Heart right ventricle (tissue), 16 donors: ENCODE results near the gene PPBP. TPM values are rescaled to one million over a fixed set of nuclear protein-coding genes. Genes with fewer than 3 reads are reported as not detected.

Source experiments
- ATAC-seq, 8 donors: fragments of 200-7000 bp; cut with Tn5 transposase; one replicate each; pipeline ENCODE4 v1.9.1; 2020; ENCODE audit warnings: mild to moderate bottlenecking in 8 of 8, moderate library complexity in 8 of 8, moderate number of reproducible peaks in 1 of 8
- DNase-seq, 2 donors: peaks; one replicate each; pipeline ENCODE4 v3.0.0-alpha.2; 2020
- H3K27ac ChIP-seq, 10 donors: fragments of 200-600 bp; sonication (generic) in 2 of 10; one replicate each; pipeline versions ENCODE4 v1.5.0 to v1.8.0; 2020 to 2022; ENCODE audit warnings: mild to moderate bottlenecking in 3 of 10
- H3K27me3 ChIP-seq, 7 donors: fragments of 200-600 bp; one replicate each; pipeline ENCODE4 v1.8.0; 2021 to 2022; ENCODE audit warnings: mild to moderate bottlenecking in 2 of 7
- H3K36me3 ChIP-seq, 9 donors: fragments of 200-600 bp; sonication (generic) in 1 of 9; one replicate each; pipeline versions ENCODE4 v1.5.0 to v1.8.0; 2020 to 2022; ENCODE audit warnings: mild to moderate bottlenecking in 2 of 9
- H3K4me1 ChIP-seq, 9 donors: fragments of 200-600 bp; sonication (generic) in 1 of 9; one replicate each; pipeline versions ENCODE4 v1.5.0 to v1.8.0; 2020 to 2022; ENCODE audit warnings: mild to moderate bottlenecking in 4 of 9
- H3K4me3 ChIP-seq, 10 donors: fragments of 200-600 bp; sonication (generic) in 2 of 10; one replicate each; pipeline versions ENCODE4 v1.5.0 to v1.8.0; 2020 to 2022; ENCODE audit warnings: mild to moderate bottlenecking in 7 of 10, moderate library complexity in 2 of 10
- H3K9me3 ChIP-seq, 11 donors: fragments of 200-600 bp in 10 of 11; sonication (generic) in 2 of 11; one replicate each; pipeline versions ENCODE4 v1.5.0 to v1.8.0; 2013 to 2022; ENCODE audit warnings: mild to moderate bottlenecking in 2 of 11, control low read depth in 1 of 11, moderate library complexity in 1 of 11
- CTCF ChIP-seq, 9 donors: fragments of 200-600 bp; sonication (generic) in 2 of 9; IDR thresholded peaks; one replicate each; pipeline versions ENCODE4 v1.5.0 to v1.8.0; 2021 to 2022; ENCODE audit warnings: antibody characterized with exemption in 9 of 9, mild to moderate bottlenecking in 5 of 9, moderate library complexity in 1 of 9
- WGBS, 2 donors: extraction: QIAGEN DNeasy Blood & Tissue Kit; methylation state at CpG; one replicate each; pipeline ENCODE4 v1.1.7; 2013; ENCODE audit warnings: inconsistent platforms in 1 of 2; 5-methylcytosine and 5-hydroxymethylcytosine counted together
- intact Hi-C, 10 donors: fragments of 100-400 bp; cut with DNase I; formaldehyde crosslinking; loops; one replicate each; pipeline versions ENCODE4 v1.11.1 to v1.14.2; 2022
- polyA plus RNA-seq, 2 donors: library from polyadenylated mRNA; stranded (reverse); fragments of 200-250 nt; gene quantifications; one replicate each; pipeline ENCODE4 v1.2.3, GENCODE V29; 2013
- total RNA-seq, 10 donors: library from RNA; stranded (reverse); fragmentation: NEBNext Ultra II Directional in 3 of 10; extraction: Animal tissue kit (Norgen Biotek cat#: 25700) in 3 of 10; gene quantifications; one replicate each; pipeline versions ENCODE4 v1.2.1 to v1.2.4, GENCODE V29; 2021 to 2023
- donor health status: Arrhythmogenic right ventricular cardiomyopathy.
- donor health status: ischemic (EF 13 %, LVEDD 7.1; RV severe dilation, severe dysfunction).
- donor health status: healthy with polysubstance abuse.
- donor health status: DM: no; HTN: yes; CAD: no.
- donor health status: DM: no; HTN: no; CAD: no.
- donor health status: ischemic (EF 25% LVEDD 6.9; RV normal size, moderate dysfunction).
- donor health status: ischemic (EF 25% LVEDD 5.7; RV mildly dilated, moderate dysfunction).
- donor health status: healthy.
- donor health status: DM: yes; HTN: yes; CAD: no.
- donor health status: Ischemic cardiomyopathy.
- donor health status: ischemic (EF 35%, LVEDD 5.7; RV mildly dilated, moderate dysfunction).
- donor health status: nonischemic (EF 11% LVEDD 7.7; RV severe dilation, severe dysfunction).
- donor health status: DM: yes; HTN: yes; CAD: no.
- donor health status: PGD.
- donor health status: ischemic (EF 29% LVEDD 5.4; RV normal size, mild dysfunction).
- donor health status: nonischemic (EF 23%, LVEDD 6.1; RV moderate dilation, normal function).

PPBP gene
- total and polyA plus RNA-seq, 12 donors: 0.42 to 1.5 (median 0.54) TPM; not detected in 4

DNA sequence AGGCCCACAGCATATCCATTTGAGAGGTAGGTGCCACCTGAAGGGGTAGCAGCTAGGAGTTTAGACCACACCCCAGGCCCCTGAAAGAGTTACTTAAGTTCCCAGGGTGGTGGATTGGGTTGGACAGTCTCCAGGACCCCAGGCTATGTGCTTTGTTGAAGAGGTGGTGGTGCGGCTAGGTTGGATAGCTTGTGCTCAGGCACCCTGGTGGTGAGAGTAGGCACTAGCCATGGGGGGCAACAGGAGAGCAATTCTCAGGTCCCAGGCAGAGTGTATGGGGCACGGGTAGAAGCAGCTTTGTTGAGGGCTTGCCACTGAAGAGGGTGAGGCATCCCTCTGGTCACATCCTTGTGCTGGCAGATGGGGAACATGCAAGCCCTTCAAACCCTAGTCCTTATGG lies 11.8 kb downstream of the PPBP start:
- Histone ChIP-seq H3K36me3 (no peaks in the 10 kb centered on the region), H3K9me3 (peaks cover 0 to 48% (median 24%) of the 10 kb centered on the region in 11 donors), H3K4me1 (no peaks in the 10 kb centered on the region), H3K27me3 (peaks cover 0 to 10% (median 0%) of the 10 kb centered on the region in 7 donors), H3K4me3 (no peak overlapping the region), H3K27ac (no peak overlapping the region)
- DNase-seq (no peak), ATAC-seq (no peak)
- 81 to 89% methylated on average over 2 of the region's 2 CpGs for WGBS, 2 donors
- intact Hi-C loops: no loop called here
- no peak for TF ChIP-seq CTCF (IDR thresholded peaks at IDR 0.05)

DNA sequence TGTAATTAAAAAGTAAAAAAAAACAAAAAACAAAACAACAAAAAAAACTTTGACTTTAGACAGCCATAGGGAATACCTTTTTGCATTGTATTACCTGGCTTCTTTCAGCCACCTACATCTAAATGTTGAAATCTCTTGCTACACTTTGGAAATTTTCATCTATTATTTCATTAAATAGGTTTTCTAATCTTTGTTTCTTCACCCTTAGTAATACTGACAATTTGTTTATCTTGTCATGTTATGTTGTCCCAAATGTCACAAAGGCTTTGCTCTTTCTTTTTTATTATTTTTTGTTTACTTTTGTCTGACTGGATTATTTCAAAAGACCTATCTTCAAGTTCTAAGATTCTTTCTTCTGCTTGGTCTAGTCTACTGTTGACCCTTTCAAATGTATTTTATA lies 13.6 kb downstream of the PPBP start:
- Histone ChIP-seq H3K4me3 (no peak overlapping the region), H3K36me3 (no peaks in the 10 kb centered on the region), H3K9me3 (peaks cover 0 to 63% (median 39%) of the 10 kb centered on the region in 11 donors), H3K27me3 (no peaks in the 10 kb centered on the region), H3K27ac (no peak overlapping the region), H3K4me1 (no peaks in the 10 kb centered on the region)
- intact Hi-C loops: no loop called here
- DNase-seq (no peak), ATAC-seq (no peak)
- no peak for TF ChIP-seq CTCF (IDR thresholded peaks at IDR 0.05)

- peaks cover 0 to 63% (median 39%) of the 10 kb centered on the region in 11 donors for H3K9me3 ChIP-seq
- no peak for ATAC-seq
These were observed 17.0 kb downstream of the PPBP start for GRCh38 chr4:73970945-73971344.

GRCh38 chr4:73970011-73970410 lies 18.0 kb downstream of the PPBP start:
- peaks cover 0 to 7% (median 0%) of the 10 kb centered on the region in 7 donors for H3K27me3 ChIP-seq
- no peak overlapping the region for H3K4me3 ChIP-seq
- H3K4me1 ChIP-seq: no peaks in the 10 kb centered on the region
- intact Hi-C loops: no loop called here
- 83 to 89% methylated on average over 1 of the region's 1 CpG for WGBS, 2 donors
- DNase-seq (no peak), ATAC-seq (no peak)
- H3K36me3 ChIP-seq: no peaks in the 10 kb centered on the region
- peaks cover 0 to 55% (median 39%) of the 10 kb centered on the region in 11 donors for H3K9me3 ChIP-seq
- no peak overlapping the region for H3K27ac ChIP-seq
- no peak for TF ChIP-seq CTCF (IDR thresholded peaks at IDR 0.05)

More at GRCh38 chr4:73970945-73971344, 17.0 kb downstream of the PPBP start:
- intact Hi-C loops: no loop called here
- Histone ChIP-seq H3K27me3 (no peaks in the 10 kb centered on the region), H3K4me1 (no peaks in the 10 kb centered on the region), H3K36me3 (no peaks in the 10 kb centered on the region), H3K27ac (no peak overlapping the region), H3K4me3 (no peak overlapping the region)
- no peak for DNase-seq
- TF ChIP-seq CTCF (IDR thresholded peaks at IDR 0.05): no peak
